ENCODE results near the gene MAD1L1. TPM values are rescaled to one million over a fixed set of nuclear protein-coding genes. Genes with fewer than 3 reads are reported as not detected.

MAD1L1 gene
- total and polyA plus RNA-seq, 2 donors (not counting 1 experiment from before 2014, with no cell fraction given), result 9.8 to 29.4 TPM

GRCh38 chr7:2014391-2015241, 218.1 kb downstream of the MAD1L1 start:
- H4K20me1 ChIP-seq (ENCODE audit: control insufficient read depth, extremely low read depth, insufficient read depth, low read length), result no peaks in the 10 kb centered on the region
- H3K36me3 ChIP-seq (ENCODE audit: control insufficient read depth, insufficient read depth, low read length), result no peaks in the 10 kb centered on the region
- H3K27me3 ChIP-seq (ENCODE audit: control insufficient read depth, insufficient read depth, low read length), result no peaks in the 10 kb centered on the region
- TF ChIP-seq CTCF (conservative IDR thresholded peaks at IDR 0.05 in 1 of 2, IDR thresholded peaks at IDR 0.05 in 1 of 2; ENCODE audit: low read depth in 1 of 2, low read length in 2 of 2) (no peak), EZH2 (IDR thresholded peaks at IDR 0.05; ENCODE audit: low read length, missing control alignments) (no peak)
- no peaks in the 10 kb centered on the region for H3K9me3 ChIP-seq (ENCODE audit: control insufficient read depth, insufficient read depth, low read depth, low read length)
- H3K4me1 ChIP-seq (ENCODE audit: control insufficient read depth, extremely low read depth, insufficient read depth, low read length), result peaks cover 13% of the 10 kb centered on the region
- H3K9ac ChIP-seq (ENCODE audit: insufficient read depth, low read length), result no peak overlapping the region
- H3K79me2 ChIP-seq (ENCODE audit: control insufficient read depth, insufficient read depth, low read length), result no peaks in the 10 kb centered on the region
- no peak overlapping the region for H2AFZ ChIP-seq (ENCODE audit: low read length)
- DNase-seq (ENCODE audit: low read depth in 2 of 2), result no peak
- no peak overlapping the region for H3K27ac ChIP-seq (ENCODE audit: insufficient read depth, low read length)
- no peak overlapping the region for H3K4me3 ChIP-seq (replicated peaks in 1 of 4; ENCODE audit: control extremely low read depth in 1 of 4, insufficient read depth in 1 of 4, low read depth in 3 of 4, low read length in 4 of 4)
- no peak overlapping the region for H3K4me2 ChIP-seq (ENCODE audit: extremely low read depth, insufficient read depth, low read length)

GRCh38 chr7:2013381-2014311, 219.1 kb downstream of the MAD1L1 start:
- Histone ChIP-seq H3K4me3 (replicated peaks in 1 of 4; ENCODE audit: control extremely low read depth in 1 of 4, insufficient read depth in 1 of 4, low read depth in 3 of 4, low read length in 4 of 4) (no peak overlapping the region), H3K4me1 (ENCODE audit: control insufficient read depth, extremely low read depth, insufficient read depth, low read length) (peaks cover 6% of the 10 kb centered on the region), H3K9ac (ENCODE audit: insufficient read depth, low read length) (no peak overlapping the region), H3K79me2 (ENCODE audit: control insufficient read depth, insufficient read depth, low read length) (no peaks in the 10 kb centered on the region), H3K36me3 (ENCODE audit: control insufficient read depth, insufficient read depth, low read length) (no peaks in the 10 kb centered on the region), H3K9me3 (ENCODE audit: control insufficient read depth, insufficient read depth, low read depth, low read length) (no peaks in the 10 kb centered on the region), H2AFZ (ENCODE audit: low read length) (no peak overlapping the region), H3K4me2 (ENCODE audit: extremely low read depth, insufficient read depth, low read length) (no peak overlapping the region), H3K27me3 (ENCODE audit: control insufficient read depth, insufficient read depth, low read length) (no peaks in the 10 kb centered on the region), H3K27ac (ENCODE audit: insufficient read depth, low read length) (no peak overlapping the region), H4K20me1 (ENCODE audit: control insufficient read depth, extremely low read depth, insufficient read depth, low read length) (no peaks in the 10 kb centered on the region)
- no peak for TF ChIP-seq CTCF (conservative IDR thresholded peaks at IDR 0.05 in 1 of 2, IDR thresholded peaks at IDR 0.05 in 1 of 2; ENCODE audit: low read depth in 1 of 2, low read length in 2 of 2)
- TF ChIP-seq EZH2 (IDR thresholded peaks at IDR 0.05; ENCODE audit: low read length, missing control alignments), result no peak
- no peak for DNase-seq (ENCODE audit: low read depth in 2 of 2)

- Histone ChIP-seq H3K9ac (ENCODE audit: insufficient read depth, low read length) (no peak overlapping the region), H3K27ac (ENCODE audit: insufficient read depth, low read length) (no peak overlapping the region), H3K9me3 (ENCODE audit: control insufficient read depth, insufficient read depth, low read depth, low read length) (no peaks in the 10 kb centered on the region), H3K4me1 (ENCODE audit: control insufficient read depth, extremely low read depth, insufficient read depth, low read length) (peaks cover 2% of the 10 kb centered on the region), H2AFZ (ENCODE audit: low read length) (no peak overlapping the region), H3K27me3 (ENCODE audit: control insufficient read depth, insufficient read depth, low read length) (no peaks in the 10 kb centered on the region), H3K4me2 (ENCODE audit: extremely low read depth, insufficient read depth, low read length) (no peak overlapping the region), H3K4me3 (replicated peaks in 1 of 4; ENCODE audit: control extremely low read depth in 1 of 4, insufficient read depth in 1 of 4, low read depth in 3 of 4, low read length in 4 of 4) (no peak overlapping the region), H3K79me2 (ENCODE audit: control insufficient read depth, insufficient read depth, low read length) (no peaks in the 10 kb centered on the region), H4K20me1 (ENCODE audit: control insufficient read depth, extremely low read depth, insufficient read depth, low read length) (no peaks in the 10 kb centered on the region), H3K36me3 (ENCODE audit: control insufficient read depth, insufficient read depth, low read length) (no peaks in the 10 kb centered on the region)
- TF ChIP-seq CTCF (conservative IDR thresholded peaks at IDR 0.05 in 1 of 2, IDR thresholded peaks at IDR 0.05 in 1 of 2; ENCODE audit: low read depth in 1 of 2, low read length in 2 of 2), result no peak
- TF ChIP-seq EZH2 (IDR thresholded peaks at IDR 0.05; ENCODE audit: low read length, missing control alignments), result no peak
- peak; percentile 59 to 60 for DNase-seq (ENCODE audit: low read depth in 2 of 2)
These were observed 219.8 kb downstream of the MAD1L1 start for GRCh38 chr7:2012981-2013380.

Measured in fibroblast of lung (primary cell).